ENCODE data around the gene EIF4G3.

DNA sequence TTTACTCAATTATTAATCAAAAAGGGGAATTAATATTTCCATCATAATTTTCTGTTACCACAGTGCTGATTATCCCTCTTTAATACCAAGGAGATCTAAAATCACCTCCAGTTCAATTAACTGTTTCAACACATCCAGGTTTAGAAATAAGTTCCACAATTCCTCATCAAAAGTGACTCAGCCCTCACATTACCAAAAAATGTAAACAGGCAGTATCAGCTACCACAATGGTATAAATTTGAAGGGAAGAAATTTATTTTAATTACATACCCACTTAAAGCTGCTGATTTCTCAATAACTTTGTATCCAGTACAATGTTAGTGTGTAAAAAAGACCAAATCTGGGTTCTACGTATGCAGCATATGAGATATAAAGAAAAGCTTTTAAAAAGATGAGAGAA is 51.9 kb downstream of the EIF4G3 start:
- no peak for TF ChIP-seq CTCF (IDR thresholded peaks at IDR 0.05; ENCODE audit: low read length)
- TF ChIP-seq EZH2 (optimal IDR thresholded peaks at IDR 0.05; ENCODE audit: low read depth, low read length) = no peak
